Stimulated activated CD8-positive, alpha-beta memory T cell treated with anti-CD3 and anti-CD28 coated beads, Interleukin-15, amount 100 ng/mL, for 4 hours (primary cell): ENCODE measurements around the gene OR52M1.

Experiments used
- DNase-seq, 2 donors: peaks; one replicate each; pipeline ENCODE4 v3.0.0-alpha.2; 2020; ENCODE audit warnings: low read depth in 2 of 2

Gene OR52M1

GRCh38 chr11:4565371-4565770 lies 20.4 kb downstream of the OR52M1 start:
- DNase-seq, result no peak

DNA sequence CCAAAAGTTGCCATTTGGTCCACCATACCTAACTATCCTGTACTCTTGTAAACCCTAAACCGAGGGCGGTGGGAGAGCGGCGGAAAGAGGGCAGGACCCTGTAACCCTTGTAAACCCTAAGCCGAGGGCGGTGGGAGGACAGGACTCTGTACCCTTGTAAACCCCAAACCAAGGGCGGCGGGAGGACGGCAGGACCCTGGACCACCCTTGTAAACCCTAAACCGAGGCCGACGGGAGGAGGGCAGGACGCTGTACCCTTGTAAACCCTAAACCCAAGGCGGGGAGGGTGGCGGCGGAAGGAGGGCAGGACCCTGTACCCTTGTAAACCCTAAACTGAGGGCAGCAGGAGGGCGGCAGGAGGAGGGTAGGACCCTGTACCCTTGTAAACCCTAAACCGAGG lies 24.1 kb downstream of the OR52M1 start:
- no peak for DNase-seq

GRCh38 chr11:4576880-4577279 lies 31.9 kb downstream of the OR52M1 start:
- DNase-seq, result no peak

DNA sequence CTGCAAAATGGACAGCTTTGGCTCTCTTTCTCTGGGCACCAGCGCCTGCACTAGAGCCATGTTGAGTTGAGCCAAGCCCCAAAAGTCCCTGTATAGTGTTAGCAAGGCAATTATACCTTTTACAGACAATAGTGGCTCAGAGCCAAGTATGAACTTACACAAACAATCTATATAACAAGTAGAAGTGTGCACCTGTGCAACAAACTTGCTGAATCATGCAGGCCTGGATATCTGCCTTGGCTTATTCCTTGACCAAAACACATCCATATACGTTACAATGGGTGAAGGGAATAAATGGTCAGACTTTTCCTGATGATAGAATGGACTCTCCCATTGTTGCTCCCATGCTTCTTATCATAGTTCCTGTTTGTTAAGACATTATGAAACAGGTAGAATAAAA lies 32.8 kb downstream of the OR52M1 start:
- no peak for DNase-seq

GRCh38 chr11:4578624-4579023 lies 33.6 kb downstream of the OR52M1 start:
- no peak for DNase-seq

DNA sequence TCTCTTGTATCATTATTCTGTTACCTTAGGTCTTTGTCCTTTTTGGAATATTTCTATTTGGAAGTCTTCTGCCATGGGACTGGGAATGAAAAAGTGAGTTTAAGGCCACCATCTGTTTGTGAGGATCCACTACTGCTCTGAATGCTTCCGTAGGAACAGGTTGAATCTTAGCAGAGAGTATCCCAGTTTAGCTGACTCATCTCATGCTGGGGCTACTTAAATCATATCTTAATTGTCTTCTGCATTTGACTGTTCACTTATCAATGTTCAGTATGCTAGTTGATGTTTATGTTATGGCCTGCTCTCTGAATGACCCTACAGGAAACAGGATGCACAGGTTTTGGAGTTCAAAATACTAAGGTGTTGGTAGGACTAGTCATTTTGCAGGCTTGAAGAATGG lies 35.1 kb downstream of the OR52M1 start:
- no peak for DNase-seq

GRCh38 chr11:4581443-4581842 lies 36.5 kb downstream of the OR52M1 start, which contains the start of gene OR52I2:
OR52I2 (plus strand) TSS chr11:4581743.
- no peak for DNase-seq

- DNase-seq, result no peak
Observed at GRCh38 chr11:4589017-4589416, 44.0 kb downstream of the OR52M1 start.

DNA sequence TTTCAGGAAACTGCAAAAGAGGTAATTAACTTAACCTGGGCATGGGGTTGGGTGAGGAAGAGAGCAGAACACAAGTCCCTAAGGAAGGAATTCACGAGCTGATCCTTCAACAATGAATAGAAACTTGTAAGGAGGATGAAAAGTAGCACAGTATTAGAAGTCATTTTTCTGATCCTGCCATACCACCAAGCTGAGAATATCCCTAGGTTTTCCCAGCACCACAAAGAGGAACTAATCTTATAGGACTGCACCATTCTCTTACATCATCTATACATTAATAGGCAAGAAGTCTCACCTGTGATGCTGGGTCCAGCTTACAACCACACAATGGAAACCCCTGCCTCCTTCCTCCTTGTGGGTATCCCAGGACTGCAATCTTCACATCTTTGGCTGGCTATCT lies 48.7 kb downstream of the OR52M1 start, which contains the start of gene OR52I1:
OR52I1 (plus strand) TSS at position 301 of the 400 bp plus-strand sequence; CDS start at position 301, 0 bp downstream.
- no peak for DNase-seq
